Measurements from ENCODE around the gene FHDC1. TPM values are rescaled to one million over a fixed set of nuclear protein-coding genes. Genes with fewer than 3 reads are reported as not detected.

Gene FHDC1
- total RNA-seq, 4 donors from 2014 or later: 25.6 to 65.1 (median 37.2) TPM

DNA sequence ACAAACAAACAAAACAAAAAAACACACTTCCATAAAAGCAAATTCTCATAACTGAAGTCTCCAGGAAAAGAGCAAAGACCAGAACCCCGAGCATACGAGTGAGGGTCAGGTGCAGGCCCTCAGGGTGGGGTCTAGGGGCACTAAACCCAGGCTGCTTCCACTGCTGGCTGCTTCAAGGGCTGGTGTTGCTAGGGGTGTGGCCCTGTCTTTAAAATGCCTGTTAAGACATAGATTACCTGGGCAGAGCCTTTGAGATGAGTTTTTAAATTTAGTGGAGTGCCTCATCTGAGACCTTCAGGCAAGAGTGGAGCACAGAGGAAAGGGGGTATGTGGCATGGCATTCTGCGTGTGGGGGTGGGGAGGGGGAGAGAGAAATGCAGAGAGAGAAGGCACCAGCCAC is 87.0 kb downstream of the FHDC1 start:
- no peak for TF ChIP-seq POLR2A (IDR thresholded peaks at IDR 0.05)
- no peak for TF ChIP-seq CTCF (IDR thresholded peaks at IDR 0.05)
- DNase-seq (ENCODE audit: low spot score in 2 of 2): peak in 1 of 2 donors; percentile 79
- intact Hi-C loops (cut with DNase I; ENCODE audit: low total_unique reads): no loop called here
- WGBS, 2 donors: 33 to 47% methylated on average over 3 of the region's 3 CpGs
- H3K4me3 ChIP-seq (ENCODE audit: low read depth, poor library complexity, severe bottlenecking): no peak overlapping the region

DNA sequence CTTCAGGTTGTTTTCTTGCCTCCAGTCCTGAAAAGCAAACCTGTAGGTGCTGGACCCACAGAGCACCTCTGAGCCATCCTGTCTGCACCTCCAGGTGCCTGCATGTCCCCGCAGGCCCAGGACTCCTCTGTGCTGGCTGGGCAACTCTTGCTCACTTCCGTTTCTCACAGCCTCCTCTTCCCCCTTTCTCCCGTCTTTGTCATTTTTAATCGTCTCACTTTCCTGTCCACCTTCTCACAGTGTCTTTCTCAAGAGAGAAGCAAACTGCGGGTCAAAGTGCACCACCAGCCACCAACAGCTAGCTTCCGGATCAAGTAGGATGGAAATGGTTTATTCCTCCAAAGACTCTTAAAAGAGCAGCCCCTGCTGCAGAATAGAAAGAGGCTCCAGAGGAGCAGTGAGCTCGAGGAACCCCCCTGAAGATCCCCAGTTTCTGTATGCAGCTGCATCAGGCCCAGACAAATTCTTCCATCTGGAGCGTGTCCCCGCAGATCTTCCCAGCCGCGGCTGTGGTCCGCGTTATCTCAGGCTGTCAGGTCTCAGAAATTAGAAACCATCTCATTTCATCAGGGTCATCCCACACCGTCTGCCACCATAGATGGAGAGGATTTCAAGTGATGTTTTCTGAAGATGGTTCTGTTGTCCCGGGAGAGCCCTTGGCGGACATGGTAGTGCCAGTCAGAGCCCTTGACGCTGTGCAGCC is 87.7 kb downstream of the FHDC1 start:
- intact Hi-C loops (cut with DNase I; ENCODE audit: low total_unique reads): no loop called here

GRCh38 chr4:153024466-153024865 is 88.3 kb downstream of the FHDC1 start:
- intact Hi-C loops (cut with DNase I; ENCODE audit: low total_unique reads): no loop called here
- DNase-seq (ENCODE audit: low spot score in 2 of 2): no peak
- WGBS, 2 donors: 43 to 55% methylated on average over 6 of the region's 6 CpGs
- H3K4me3 ChIP-seq (ENCODE audit: low read depth, poor library complexity, severe bottlenecking): no peak overlapping the region
- TF ChIP-seq CTCF (IDR thresholded peaks at IDR 0.05) (no peak), POLR2A (IDR thresholded peaks at IDR 0.05) (no peak)

More for the DNA sequence above, 87.7 kb downstream of the FHDC1 start:
- TF ChIP-seq POLR2A (IDR thresholded peaks at IDR 0.05) (no peak), CTCF (IDR thresholded peaks at IDR 0.05) (no peak)
- no peak overlapping the region for H3K4me3 ChIP-seq (ENCODE audit: low read depth, poor library complexity, severe bottlenecking)
- DNase-seq (ENCODE audit: low spot score in 2 of 2): no peak
- WGBS, 2 donors: 47 to 57% methylated on average over 17 of the region's 17 CpGs

GRCh38 chr4:153025406-153025805 is 89.3 kb downstream of the FHDC1 start:
- intact Hi-C loops (cut with DNase I; ENCODE audit: low total_unique reads): no loop called here
- 8 to 23% methylated on average over 1 of the region's 1 CpG for WGBS, 2 donors

DNA sequence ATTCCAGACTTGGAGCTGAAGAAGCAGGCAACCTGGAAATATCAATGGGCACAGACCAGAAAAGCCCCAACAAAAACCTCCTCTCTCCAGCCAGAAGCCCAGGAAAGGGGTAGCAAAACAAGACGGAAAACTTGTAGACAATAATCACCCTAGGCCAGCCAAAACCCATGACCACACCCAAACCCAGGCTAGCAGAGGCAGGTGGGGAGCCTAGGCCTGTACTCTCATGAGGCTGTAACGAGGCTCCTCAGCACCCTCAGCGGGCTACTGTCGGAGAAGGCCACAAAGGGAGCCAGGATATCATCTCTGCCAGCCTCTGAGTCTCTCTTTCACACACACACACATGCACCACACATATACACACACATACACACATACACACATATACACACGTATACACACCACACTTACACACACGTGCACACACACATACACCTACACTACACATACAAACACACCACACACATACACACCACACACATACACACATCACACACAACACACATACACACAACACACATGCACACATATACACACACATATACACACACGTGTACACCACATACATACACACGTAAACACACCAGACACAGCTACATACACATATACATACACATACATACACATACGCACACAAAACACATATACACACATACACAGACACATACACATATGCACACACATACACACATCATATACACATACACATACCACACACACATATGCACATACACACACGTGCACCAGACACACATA is 90.6 kb downstream of the FHDC1 start:
- no peak for TF ChIP-seq POLR2A (IDR thresholded peaks at IDR 0.05)
- no peak for TF ChIP-seq CTCF (IDR thresholded peaks at IDR 0.05)
- intact Hi-C loops (cut with DNase I; ENCODE audit: low total_unique reads): no loop called here

More at GRCh38 chr4:153025406-153025805, 89.3 kb downstream of the FHDC1 start:
- no peak overlapping the region for H3K4me3 ChIP-seq (ENCODE audit: low read depth, poor library complexity, severe bottlenecking)
- TF ChIP-seq POLR2A (IDR thresholded peaks at IDR 0.05) (no peak), CTCF (IDR thresholded peaks at IDR 0.05) (no peak)
- DNase-seq (ENCODE audit: low spot score in 2 of 2): no peak

More for the DNA sequence above, 90.6 kb downstream of the FHDC1 start:
- no peak for DNase-seq (ENCODE audit: low spot score in 2 of 2)
- H3K4me3 ChIP-seq (ENCODE audit: low read depth, poor library complexity, severe bottlenecking): no peak overlapping the region
- WGBS, 2 donors: 78 to 79% methylated on average over 10 of the region's 10 CpGs
